GM12878 (cell line): ENCODE results near the gene GALNT11.

Source experiments
- CREB1 ChIP-seq: IDR thresholded peaks from 2 replicates; pipeline ENCODE4 v1.6.1; 2012; ENCODE audit warnings: low read depth, mild to moderate bottlenecking, inconsistent platforms
- CTCF ChIP-seq, 3 experiments: IDR thresholded peaks in 2 of 3; conservative IDR thresholded peaks in 1 of 3; 2 replicates each; pipeline ENCODE4 v1.5.1; 2011; ENCODE audit warnings: low read depth in 3 of 3, low read length in 3 of 3, mild to moderate bottlenecking in 3 of 3, control low read depth in 2 of 3, moderate library complexity in 2 of 3, inconsistent platforms in 1 of 3, mixed read lengths in 1 of 3; ENCODE audit not compliant: control insufficient read depth in 2 of 3, insufficient read depth in 1 of 3; ENCODE audit errors: extremely low read depth in 1 of 3
- NFYB ChIP-seq: IDR thresholded peaks from 2 replicates; pipeline ENCODE4 v1.6.1; 2011; ENCODE audit warnings: low read depth, mild to moderate bottlenecking, low read length, improper control_type of control experiment, moderate library complexity; ENCODE audit not compliant: insufficient read depth
- PAX8 ChIP-seq: fragments of 450-650 bp; IDR thresholded peaks from 2 replicates; pipeline ENCODE4 v1.6.1; 2017; ENCODE audit warnings: mild to moderate bottlenecking, moderate library complexity
- POLR2AphosphoS5 ChIP-seq: IDR thresholded peaks from 2 replicates; pipeline ENCODE4 v1.6.1; 2011; ENCODE audit warnings: mild to moderate bottlenecking, low read length, inconsistent platforms
- SIN3A ChIP-seq: IDR thresholded peaks from 2 replicates; pipeline ENCODE4 v1.6.1; 2012; ENCODE audit warnings: low read depth, low read length, improper control_type of control experiment

- no peak for TF ChIP-seq CTCF (IDR thresholded peaks at IDR 0.05 in 2 of 3, conservative IDR thresholded peaks at IDR 0.05 in 1 of 3; ENCODE audit: control insufficient read depth in 2 of 3, extremely low read depth in 1 of 3, insufficient read depth in 1 of 3, low read depth in 3 of 3, low read length in 3 of 3)
- TF ChIP-seq PAX8, result no peak
- TF ChIP-seq SIN3A, result no peak
- TF ChIP-seq NFYB, result no peak
- no peak for TF ChIP-seq CREB1
- no peak for TF ChIP-seq POLR2AphosphoS5
Observed at GRCh38 chr7:152059311-152059710, 33.8 kb downstream of the GALNT11 start.
